ENCODE data around the gene SGMS1.
"Not testable (repeated sequence)": the region's sequence is repeated elsewhere in the genome, so short reads cannot be mapped to it uniquely, and the experiment has no call there.

SGMS1 gene

DNA sequence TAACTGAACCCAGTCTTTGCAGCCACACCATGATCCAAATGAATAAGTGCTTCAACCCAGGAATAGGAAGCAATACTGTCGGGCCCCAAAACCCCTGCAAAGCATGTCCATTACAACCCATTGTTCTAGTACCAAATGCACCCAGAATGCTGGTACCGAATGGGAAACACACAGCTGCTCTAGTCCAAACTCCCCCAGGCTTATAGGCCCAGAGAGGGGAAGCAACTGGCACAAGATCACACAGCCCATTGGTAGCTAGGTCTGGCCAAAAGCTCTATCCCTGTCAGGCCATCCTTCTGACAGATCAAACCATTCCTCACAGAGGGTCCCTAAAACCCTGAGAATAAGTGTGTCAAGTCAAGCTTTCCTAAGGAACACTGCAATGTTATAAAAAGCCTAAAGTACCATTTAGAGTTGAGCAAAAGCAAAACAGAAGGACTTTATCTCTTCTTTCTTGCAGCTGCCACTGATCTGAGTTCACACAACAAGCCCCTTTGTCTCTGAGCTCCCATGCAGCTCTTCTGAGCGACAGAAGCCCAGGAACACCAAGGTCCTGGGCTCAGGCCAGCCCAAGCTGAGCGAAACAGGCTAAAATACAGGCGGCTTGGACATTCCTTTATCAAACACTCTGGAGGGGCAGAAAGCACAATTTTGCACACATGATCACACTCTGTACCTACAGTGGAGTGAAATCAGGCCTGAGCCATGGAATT is 116.7 kb downstream of the SGMS1 start:
- TF ChIP-seq, protein P1, sequence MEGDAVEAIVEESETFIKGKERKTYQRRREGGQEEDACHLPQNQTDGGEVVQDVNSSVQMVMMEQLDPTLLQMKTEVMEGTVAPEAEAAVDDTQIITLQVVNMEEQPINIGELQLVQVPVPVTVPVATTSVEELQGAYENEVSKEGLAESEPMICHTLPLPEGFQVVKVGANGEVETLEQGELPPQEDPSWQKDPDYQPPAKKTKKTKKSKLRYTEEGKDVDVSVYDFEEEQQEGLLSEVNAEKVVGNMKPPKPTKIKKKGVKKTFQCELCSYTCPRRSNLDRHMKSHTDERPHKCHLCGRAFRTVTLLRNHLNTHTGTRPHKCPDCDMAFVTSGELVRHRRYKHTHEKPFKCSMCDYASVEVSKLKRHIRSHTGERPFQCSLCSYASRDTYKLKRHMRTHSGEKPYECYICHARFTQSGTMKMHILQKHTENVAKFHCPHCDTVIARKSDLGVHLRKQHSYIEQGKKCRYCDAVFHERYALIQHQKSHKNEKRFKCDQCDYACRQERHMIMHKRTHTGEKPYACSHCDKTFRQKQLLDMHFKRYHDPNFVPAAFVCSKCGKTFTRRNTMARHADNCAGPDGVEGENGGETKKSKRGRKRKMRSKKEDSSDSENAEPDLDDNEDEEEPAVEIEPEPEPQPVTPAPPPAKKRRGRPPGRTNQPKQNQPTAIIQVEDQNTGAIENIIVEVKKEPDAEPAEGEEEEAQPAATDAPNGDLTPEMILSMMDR (IDR thresholded peaks at IDR 0.05; ENCODE audit: low read depth, low read length, poor library complexity, severe bottlenecking) = no peak
- no peak for TF ChIP-seq EZH2phosphoT487 (IDR thresholded peaks at IDR 0.05; ENCODE audit: borderline replicate concordance, low read length)
- Histone ChIP-seq H3K4me3 (ENCODE audit: low read length) (no peak overlapping the region), H3K4me1 (ENCODE audit: control insufficient read depth, low read length) (peaks cover 13% of the 10 kb centered on the region), H3K27me3 (ENCODE audit: control insufficient read depth, low read length) (no peaks in the 10 kb centered on the region), H3K27ac (ENCODE audit: low read depth, low read length) (no peak overlapping the region), H4K20me1 (ENCODE audit: control insufficient read depth, insufficient read depth, low read depth, low read length) (no peaks in the 10 kb centered on the region), H3K9me3 (ENCODE audit: control insufficient read depth, insufficient read depth, low read length) (no peaks in the 10 kb centered on the region), H3K79me2 (ENCODE audit: control insufficient read depth, low read length) (no peaks in the 10 kb centered on the region), H3K9me2 (replicated peaks; ENCODE audit: control insufficient read depth, low read length) (no peaks in the 10 kb centered on the region; the same call in 1 of the 2 replicates), H3F3A (ENCODE audit: control insufficient read depth, insufficient read depth) (no peaks in the 10 kb centered on the region), H3K4me2 (ENCODE audit: low read length) (no peak overlapping the region), H3K36me3 (ENCODE audit: control insufficient read depth, low read length) (no peaks in the 10 kb centered on the region)

DNA sequence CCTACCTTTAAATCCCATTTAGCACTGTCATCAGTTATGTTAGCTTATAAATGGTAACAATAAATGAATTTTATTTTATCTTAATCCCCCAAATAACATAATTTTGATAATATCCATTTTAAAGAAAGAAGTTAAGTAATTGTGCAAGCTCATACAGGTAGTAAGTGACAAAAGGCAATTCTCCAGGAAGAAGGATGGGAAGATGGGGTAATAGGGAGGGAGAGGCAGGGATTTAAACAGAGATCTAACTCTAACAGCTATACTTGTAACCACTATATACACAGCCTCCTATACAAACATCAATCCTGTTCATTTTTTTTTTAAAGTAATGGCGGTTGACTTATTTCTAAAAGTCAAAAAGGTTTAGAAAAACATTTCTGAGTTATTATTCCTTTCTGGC is 119.4 kb downstream of the SGMS1 start:
- Histone ChIP-seq H3K27me3 (ENCODE audit: control insufficient read depth, low read length) (no peaks in the 10 kb centered on the region), H3K4me3 (ENCODE audit: low read length) (no peak overlapping the region), H3K27ac (ENCODE audit: low read depth, low read length) (no peak overlapping the region), H3K79me2 (ENCODE audit: control insufficient read depth, low read length) (no peaks in the 10 kb centered on the region), H4K20me1 (ENCODE audit: control insufficient read depth, insufficient read depth, low read depth, low read length) (no peaks in the 10 kb centered on the region), H3K4me2 (ENCODE audit: low read length) (no peak overlapping the region), H3F3A (ENCODE audit: control insufficient read depth, insufficient read depth) (no peaks in the 10 kb centered on the region), H3K36me3 (ENCODE audit: control insufficient read depth, low read length) (no peaks in the 10 kb centered on the region), H3K9me2 (replicated peaks; ENCODE audit: control insufficient read depth, low read length) (no peaks in the 10 kb centered on the region; the same call in 1 of the 2 replicates), H3K4me1 (ENCODE audit: control insufficient read depth, low read length) (peaks cover 15% of the 10 kb centered on the region), H3K9me3 (ENCODE audit: control insufficient read depth, insufficient read depth, low read length) (no peaks in the 10 kb centered on the region)
- TF ChIP-seq, protein P1 (IDR thresholded peaks at IDR 0.05; ENCODE audit: low read depth, low read length, poor library complexity, severe bottlenecking) = no peak
- TF ChIP-seq EZH2phosphoT487 (IDR thresholded peaks at IDR 0.05; ENCODE audit: borderline replicate concordance, low read length) = no peak

DNA sequence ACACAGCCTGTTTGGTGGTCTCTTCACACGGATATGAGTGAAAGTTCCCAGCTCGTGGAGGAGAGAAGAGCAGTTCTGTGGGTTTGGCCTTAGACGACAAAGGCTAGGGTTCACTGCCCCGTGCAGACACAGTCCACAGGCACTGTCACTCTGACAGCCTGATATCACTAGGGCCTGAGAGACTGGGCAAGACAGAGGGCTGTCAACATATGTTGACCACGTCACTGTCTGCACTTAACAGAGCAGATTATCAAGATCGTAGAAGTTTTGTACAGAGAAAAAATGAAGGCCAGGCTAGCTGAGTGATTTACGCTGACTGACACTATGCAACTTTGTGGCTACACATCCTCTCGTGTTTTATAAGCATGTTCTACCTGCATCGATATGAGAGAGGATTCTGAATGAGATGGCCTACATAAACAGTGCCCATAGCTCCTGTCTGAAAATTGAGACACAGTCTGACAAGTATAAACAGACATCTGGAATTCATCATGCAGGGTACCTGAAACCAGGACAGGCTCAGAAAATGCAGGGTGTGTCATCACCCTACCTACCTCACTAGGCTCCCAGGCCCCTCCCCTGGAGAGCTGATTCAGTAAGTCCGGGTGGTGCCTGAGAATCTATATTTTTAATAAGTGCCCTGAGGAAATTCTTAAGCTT is 120.0 kb downstream of the SGMS1 start:
- H4K20me1 ChIP-seq (ENCODE audit: control insufficient read depth, insufficient read depth, low read depth, low read length) = no peaks in the 10 kb centered on the region
- no peaks in the 10 kb centered on the region for H3K79me2 ChIP-seq (ENCODE audit: control insufficient read depth, low read length)
- H3K4me3 ChIP-seq (ENCODE audit: low read length) = no peak overlapping the region
- H3K27ac ChIP-seq (ENCODE audit: low read depth, low read length) = no peak overlapping the region
- H3F3A ChIP-seq (ENCODE audit: control insufficient read depth, insufficient read depth) = no peaks in the 10 kb centered on the region
- TF ChIP-seq, protein P1 (IDR thresholded peaks at IDR 0.05; ENCODE audit: low read depth, low read length, poor library complexity, severe bottlenecking) = no peak
- TF ChIP-seq EZH2phosphoT487 (IDR thresholded peaks at IDR 0.05; ENCODE audit: borderline replicate concordance, low read length) = no peak
- H3K4me2 ChIP-seq (ENCODE audit: low read length) = no peak overlapping the region
- H3K4me1 ChIP-seq (ENCODE audit: control insufficient read depth, low read length) = peaks cover 15% of the 10 kb centered on the region
- no peaks in the 10 kb centered on the region; the same call in 1 of the 2 replicates for H3K9me2 ChIP-seq (replicated peaks; ENCODE audit: control insufficient read depth, low read length)
- no peaks in the 10 kb centered on the region for H3K9me3 ChIP-seq (ENCODE audit: control insufficient read depth, insufficient read depth, low read length)
- H3K36me3 ChIP-seq (ENCODE audit: control insufficient read depth, low read length) = no peaks in the 10 kb centered on the region
- H3K27me3 ChIP-seq (ENCODE audit: control insufficient read depth, low read length) = no peaks in the 10 kb centered on the region

DNA sequence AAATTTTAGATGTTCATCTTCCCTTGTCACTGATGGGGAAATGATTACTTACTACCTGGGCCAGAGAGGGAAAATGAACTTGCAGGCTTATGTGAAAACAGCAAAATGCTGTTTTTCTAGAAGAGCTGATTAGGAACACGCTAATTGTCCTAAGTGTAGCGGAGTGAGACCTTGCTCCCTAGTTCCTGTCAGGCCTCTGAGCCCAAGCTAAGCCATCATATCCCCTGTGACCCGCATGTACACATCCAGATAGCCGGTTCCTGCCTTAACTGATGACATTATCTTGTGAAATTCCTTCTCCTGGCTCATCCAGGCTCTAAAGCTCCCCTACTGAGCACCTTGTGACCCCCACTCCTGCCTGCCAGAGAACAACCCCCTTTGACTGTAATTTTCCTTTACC is 120.6 kb downstream of the SGMS1 start:
- not testable (repeated sequence) for H3K27me3 ChIP-seq (ENCODE audit: control insufficient read depth, low read length); H4K20me1 ChIP-seq (ENCODE audit: control insufficient read depth, insufficient read depth, low read depth, low read length); H3K27ac ChIP-seq (ENCODE audit: low read depth, low read length); H3K79me2 ChIP-seq (ENCODE audit: control insufficient read depth, low read length); H3K9me2 ChIP-seq (replicated peaks; ENCODE audit: control insufficient read depth, low read length); H3K36me3 ChIP-seq (ENCODE audit: control insufficient read depth, low read length); H3K4me2 ChIP-seq (ENCODE audit: low read length); H3F3A ChIP-seq (ENCODE audit: control insufficient read depth, insufficient read depth); H3K4me3 ChIP-seq (ENCODE audit: low read length); H3K9me3 ChIP-seq (ENCODE audit: control insufficient read depth, insufficient read depth, low read length)
- H3K4me1 ChIP-seq (ENCODE audit: control insufficient read depth, low read length) = peaks cover 15% of the 10 kb centered on the region

All from DOHH2 (cell line).